ENCODE data around the gene BARHL1. TPM values are rescaled to one million over a fixed set of nuclear protein-coding genes. Genes with fewer than 3 reads are reported as not detected.

Gene BARHL1
- total and polyA plus RNA-seq, 9 of the 15 experiments (the other 6 are each of a cell fraction or from before 2014, with no cell fraction given) = not detected

DNA sequence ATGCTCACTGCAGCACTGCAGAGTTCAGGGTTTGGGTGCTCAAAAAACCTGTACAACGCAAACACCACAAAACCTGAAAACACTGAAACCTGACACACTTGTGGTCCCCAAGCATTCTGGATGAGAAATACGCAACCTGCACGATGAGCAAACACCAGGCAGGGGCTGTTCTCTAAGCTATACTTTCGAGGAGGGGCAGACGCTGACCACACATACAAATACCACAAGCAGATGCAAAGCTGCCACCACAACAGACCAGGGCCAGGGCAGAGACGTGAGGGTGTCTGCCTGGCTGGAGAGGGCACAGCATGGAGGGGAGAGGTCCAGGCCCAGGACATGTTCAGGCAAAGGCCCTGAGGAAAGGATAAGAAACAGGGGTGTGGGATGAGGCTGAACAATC, 23.0 kb downstream of the BARHL1 start (continued):
- TF ChIP-seq, protein P1, sequence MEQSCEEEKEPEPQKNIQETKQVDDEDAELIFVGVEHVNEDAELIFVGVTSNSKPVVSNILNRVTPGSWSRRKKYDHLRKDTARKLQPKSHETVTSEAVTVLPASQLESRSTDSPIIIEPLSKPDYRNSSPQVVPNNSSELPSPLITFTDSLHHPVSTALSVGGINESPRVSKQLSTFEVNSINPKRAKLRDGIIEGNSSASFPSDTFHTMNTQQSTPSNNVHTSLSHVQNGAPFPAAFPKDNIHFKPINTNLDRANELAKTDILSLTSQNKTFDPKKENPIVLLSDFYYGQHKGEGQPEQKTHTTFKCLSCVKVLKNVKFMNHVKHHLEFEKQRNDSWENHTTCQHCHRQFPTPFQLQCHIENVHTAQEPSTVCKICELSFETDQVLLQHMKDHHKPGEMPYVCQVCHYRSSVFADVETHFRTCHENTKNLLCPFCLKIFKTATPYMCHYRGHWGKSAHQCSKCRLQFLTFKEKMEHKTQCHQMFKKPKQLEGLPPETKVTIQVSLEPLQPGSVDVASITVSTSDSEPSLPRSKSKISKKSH (CRISPR knock-in tag; IDR thresholded peaks at IDR 0.05) = no peak
- TF ChIP-seq ZNF12 (CRISPR knock-in tag; IDR thresholded peaks at IDR 0.05) = no peak

DNA sequence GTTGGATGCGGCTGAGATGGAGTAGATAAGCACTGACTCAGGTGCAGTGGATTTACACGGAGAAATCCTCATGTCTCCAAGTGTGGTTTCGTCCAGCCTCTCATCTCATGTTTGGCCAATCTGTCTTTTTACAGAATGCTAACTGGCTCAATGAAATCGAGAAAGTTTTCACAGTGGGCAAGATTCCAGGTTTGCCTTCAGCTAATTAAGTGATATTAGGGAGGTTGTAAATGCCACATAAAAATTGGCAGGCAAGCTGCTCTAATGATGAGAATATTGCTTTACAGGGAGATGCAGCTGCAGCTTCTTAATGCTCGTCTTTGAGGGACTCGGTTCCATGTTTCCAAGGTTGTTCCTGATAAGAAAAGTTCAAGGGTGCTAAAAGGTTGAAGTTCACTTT, 23.7 kb downstream of the BARHL1 start:
- Histone ChIP-seq H3K27me3 (ENCODE audit: control insufficient read depth in 2 of 2, insufficient read depth in 2 of 2, low read length in 2 of 2) (no peaks in the 10 kb centered on the region), H3K9ac (ENCODE audit: insufficient read depth in 1 of 2, low read depth in 2 of 2, low read length in 2 of 2) (no peak overlapping the region), H3K4me3 (no peak overlapping the region), H3K36me3 (ENCODE audit: control insufficient read depth, insufficient read depth, low read length) (peaks cover 90% of the 10 kb centered on the region; the same call in 2 of the 3 replicates), H3K4me2 (ENCODE audit: insufficient read depth, low read length) (no peak overlapping the region), H3K79me2 (ENCODE audit: control insufficient read depth, insufficient read depth, low read length) (no peaks in the 10 kb centered on the region), H2AFZ (ENCODE audit: low read depth, low read length) (no peak overlapping the region), H3K9me3 (replicated peaks; ENCODE audit: control insufficient read depth, insufficient read depth, low read depth, low read length) (no peaks in the 10 kb centered on the region), H3K27ac (ENCODE audit: extremely low read depth, low read depth, low read length) (no peak overlapping the region), H3K9me1 (ENCODE audit: control insufficient read depth, insufficient read depth, low read length) (no peaks in the 10 kb centered on the region), H4K20me1 (replicated peaks; ENCODE audit: control insufficient read depth, insufficient read depth, low read length) (no peaks in the 10 kb centered on the region; the same call in 1 of the 2 replicates), H3K4me1 (replicated peaks in 1 of 2; ENCODE audit: control insufficient read depth in 2 of 2, insufficient read depth in 2 of 2, low read length in 2 of 2) (no peaks in the 10 kb centered on the region)
- ChIA-PET CTCF (ENCODE audit: low intra/inter-chr PET ratio) (no interaction called here), POLR2A (interaction anchor here (1.3 kb wide), 1 partner anchor 9 kb away, joined by 5 read pairs; no protein-coding TSS in a partner anchor)
- FAIRE-seq = no peak
- WGBS (ENCODE audit: insufficient coverage, low coverage, missing lambda C conversion rate) = 79% methylated on average over 6 of the region's 6 CpGs
- ATAC-seq = no peak
- intact Hi-C loops (cut with micrococcal nuclease) (no loop called here), in situ Hi-C loops (cut with MboI) (no loop called here)
- DNase-seq (ENCODE audit: extremely low read depth in 1 of 4, low spot score in 3 of 4) = no peak
- BruUV-seq (replicated peaks) = no TSS peak
- TF ChIP-seq, protein P2, sequence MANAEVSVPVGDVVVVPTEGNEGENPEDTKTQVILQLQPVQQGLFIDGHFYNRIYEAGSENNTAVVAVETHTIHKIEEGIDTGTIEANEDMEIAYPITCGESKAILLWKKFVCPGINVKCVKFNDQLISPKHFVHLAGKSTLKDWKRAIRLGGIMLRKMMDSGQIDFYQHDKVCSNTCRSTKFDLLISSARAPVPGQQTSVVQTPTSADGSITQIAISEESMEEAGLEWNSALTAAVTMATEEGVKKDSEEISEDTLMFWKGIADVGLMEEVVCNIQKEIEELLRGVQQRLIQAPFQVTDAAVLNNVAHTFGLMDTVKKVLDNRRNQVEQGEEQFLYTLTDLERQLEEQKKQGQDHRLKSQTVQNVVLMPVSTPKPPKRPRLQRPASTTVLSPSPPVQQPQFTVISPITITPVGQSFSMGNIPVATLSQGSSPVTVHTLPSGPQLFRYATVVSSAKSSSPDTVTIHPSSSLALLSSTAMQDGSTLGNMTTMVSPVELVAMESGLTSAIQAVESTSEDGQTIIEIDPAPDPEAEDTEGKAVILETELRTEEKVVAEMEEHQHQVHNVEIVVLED (CRISPR knock-in tag; IDR thresholded peaks at IDR 0.05) = no peak
- TF ChIP-seq ELF1 (tag; IDR thresholded peaks at IDR 0.05) (no peak), RNF2 (IDR thresholded peaks at IDR 0.05) (no peak), SMAD4 (CRISPR knock-in tag; conservative IDR thresholded peaks at IDR 0.05) (no peak), GABPB2 (CRISPR knock-in tag; conservative IDR thresholded peaks at IDR 0.05) (no peak), ZBTB17 (CRISPR knock-in tag; IDR thresholded peaks at IDR 0.05) (no peak), SMARCB1 (IDR thresholded peaks at IDR 0.05; ENCODE audit: insufficient read length, low read depth) (no peak)
- TF ChIP-seq, protein P3, sequence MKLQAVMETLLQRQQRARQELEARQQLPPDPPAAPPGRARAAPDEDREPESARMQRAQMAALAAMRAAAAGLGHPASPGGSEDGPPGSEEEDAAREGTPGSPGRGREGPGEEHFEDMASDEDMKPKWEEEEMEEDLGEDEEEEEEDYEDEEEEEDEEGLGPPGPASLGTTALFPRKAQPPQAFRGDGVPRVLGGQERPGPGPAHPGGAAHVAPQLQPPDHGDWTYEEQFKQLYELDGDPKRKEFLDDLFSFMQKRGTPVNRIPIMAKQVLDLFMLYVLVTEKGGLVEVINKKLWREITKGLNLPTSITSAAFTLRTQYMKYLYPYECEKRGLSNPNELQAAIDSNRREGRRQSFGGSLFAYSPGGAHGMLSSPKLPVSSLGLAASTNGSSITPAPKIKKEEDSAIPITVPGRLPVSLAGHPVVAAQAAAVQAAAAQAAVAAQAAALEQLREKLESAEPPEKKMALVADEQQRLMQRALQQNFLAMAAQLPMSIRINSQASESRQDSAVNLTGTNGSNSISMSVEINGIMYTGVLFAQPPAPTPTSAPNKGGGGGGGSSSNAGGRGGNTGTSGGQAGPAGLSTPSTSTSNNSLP (IDR thresholded peaks at IDR 0.05; ENCODE audit: borderline replicate concordance, low read depth, low read length) = no peak
- TF ChIP-seq, protein P4, sequence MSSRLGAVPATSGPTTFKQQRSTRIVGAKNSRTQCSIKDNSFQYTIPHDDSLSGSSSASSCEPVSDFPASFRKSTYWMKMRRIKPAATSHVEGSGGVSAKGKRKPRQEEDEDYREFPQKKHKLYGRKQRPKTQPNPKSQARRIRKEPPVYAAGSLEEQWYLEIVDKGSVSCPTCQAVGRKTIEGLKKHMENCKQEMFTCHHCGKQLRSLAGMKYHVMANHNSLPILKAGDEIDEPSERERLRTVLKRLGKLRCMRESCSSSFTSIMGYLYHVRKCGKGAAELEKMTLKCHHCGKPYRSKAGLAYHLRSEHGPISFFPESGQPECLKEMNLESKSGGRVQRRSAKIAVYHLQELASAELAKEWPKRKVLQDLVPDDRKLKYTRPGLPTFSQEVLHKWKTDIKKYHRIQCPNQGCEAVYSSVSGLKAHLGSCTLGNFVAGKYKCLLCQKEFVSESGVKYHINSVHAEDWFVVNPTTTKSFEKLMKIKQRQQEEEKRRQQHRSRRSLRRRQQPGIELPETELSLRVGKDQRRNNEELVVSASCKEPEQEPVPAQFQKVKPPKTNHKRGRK (tag; IDR thresholded peaks at IDR 0.05) = no peak
- TF ChIP-seq, protein P5, sequence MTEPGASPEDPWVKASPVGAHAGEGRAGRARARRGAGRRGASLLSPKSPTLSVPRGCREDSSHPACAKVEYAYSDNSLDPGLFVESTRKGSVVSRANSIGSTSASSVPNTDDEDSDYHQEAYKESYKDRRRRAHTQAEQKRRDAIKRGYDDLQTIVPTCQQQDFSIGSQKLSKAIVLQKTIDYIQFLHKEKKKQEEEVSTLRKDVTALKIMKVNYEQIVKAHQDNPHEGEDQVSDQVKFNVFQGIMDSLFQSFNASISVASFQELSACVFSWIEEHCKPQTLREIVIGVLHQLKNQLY (CRISPR knock-in tag; conservative IDR thresholded peaks at IDR 0.05) = no peak

Data from K562 (cell line).